ENCODE results near the gene FRRS1.

The FRRS1 gene

DNA sequence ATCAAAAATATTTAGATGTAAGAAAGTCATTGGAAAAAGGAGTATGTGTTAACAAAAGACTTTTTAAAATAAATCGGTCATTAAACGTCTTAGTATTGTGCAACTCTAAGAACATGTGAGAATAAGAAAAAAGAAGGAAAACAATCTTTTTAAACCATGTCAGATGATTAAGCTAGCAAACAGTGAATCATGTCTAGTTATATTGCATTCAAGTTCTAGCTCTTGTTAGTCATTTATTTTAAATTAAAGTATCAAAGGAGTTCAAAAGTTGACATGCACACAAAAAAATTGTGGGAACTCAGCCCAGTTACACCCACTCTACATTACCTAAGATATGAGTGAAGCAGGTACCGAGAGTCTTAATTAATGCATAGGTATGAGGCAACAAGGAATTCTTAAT lies 9.8 kb downstream of the FRRS1 start:
- DNase-seq: no peak
- no peak overlapping the region for H3K4me3 Mint-ChIP-seq
- TF ChIP-seq CTCF (IDR thresholded peaks at IDR 0.05): no peak
- no peaks in the 10 kb centered on the region for H3K4me1 Mint-ChIP-seq
- H3K27me3 Mint-ChIP-seq (ENCODE audit: low read depth, poor library complexity): no peaks in the 10 kb centered on the region
- no peak overlapping the region for H3K27ac Mint-ChIP-seq
- peaks cover 12% of the 10 kb centered on the region for H3K9me3 Mint-ChIP-seq
- peaks cover 14% of the 10 kb centered on the region for H3K36me3 Mint-ChIP-seq (ENCODE audit: low read depth)

GRCh38 chr1:99755664-99756063 lies 10.8 kb downstream of the FRRS1 start:
- no peak for TF ChIP-seq CTCF (IDR thresholded peaks at IDR 0.05)
- DNase-seq: no peak
- H3K9me3 Mint-ChIP-seq: peaks cover 10% of the 10 kb centered on the region
- no peaks in the 10 kb centered on the region for H3K27me3 Mint-ChIP-seq (ENCODE audit: low read depth, poor library complexity)
- H3K4me1 Mint-ChIP-seq: no peaks in the 10 kb centered on the region
- no peak overlapping the region for H3K27ac Mint-ChIP-seq
- H3K4me3 Mint-ChIP-seq: no peak overlapping the region
- H3K36me3 Mint-ChIP-seq (ENCODE audit: low read depth): peaks cover 10% of the 10 kb centered on the region

DNA sequence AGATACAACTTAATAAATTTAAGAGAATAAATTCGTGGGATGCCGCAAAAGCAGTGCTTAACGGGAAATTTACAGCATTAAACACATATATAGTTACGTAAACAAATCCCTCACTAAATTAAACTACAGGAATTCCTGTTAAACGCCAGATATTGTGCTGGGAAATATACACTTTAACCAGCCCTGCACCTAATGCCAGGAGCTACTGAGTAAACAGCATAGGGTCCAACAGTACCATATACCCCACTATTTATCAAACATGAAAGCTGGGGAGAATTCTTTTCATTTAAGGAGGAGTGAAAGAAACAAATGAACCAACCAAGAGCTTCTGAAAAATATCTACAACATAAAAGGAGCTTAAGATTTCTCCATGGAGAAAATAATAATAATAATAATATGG lies 11.7 kb downstream of the FRRS1 start:
- Mint-ChIP-seq H3K27ac (no peak overlapping the region), H3K27me3 (ENCODE audit: low read depth, poor library complexity) (no peaks in the 10 kb centered on the region), H3K4me1 (no peaks in the 10 kb centered on the region)

DNA sequence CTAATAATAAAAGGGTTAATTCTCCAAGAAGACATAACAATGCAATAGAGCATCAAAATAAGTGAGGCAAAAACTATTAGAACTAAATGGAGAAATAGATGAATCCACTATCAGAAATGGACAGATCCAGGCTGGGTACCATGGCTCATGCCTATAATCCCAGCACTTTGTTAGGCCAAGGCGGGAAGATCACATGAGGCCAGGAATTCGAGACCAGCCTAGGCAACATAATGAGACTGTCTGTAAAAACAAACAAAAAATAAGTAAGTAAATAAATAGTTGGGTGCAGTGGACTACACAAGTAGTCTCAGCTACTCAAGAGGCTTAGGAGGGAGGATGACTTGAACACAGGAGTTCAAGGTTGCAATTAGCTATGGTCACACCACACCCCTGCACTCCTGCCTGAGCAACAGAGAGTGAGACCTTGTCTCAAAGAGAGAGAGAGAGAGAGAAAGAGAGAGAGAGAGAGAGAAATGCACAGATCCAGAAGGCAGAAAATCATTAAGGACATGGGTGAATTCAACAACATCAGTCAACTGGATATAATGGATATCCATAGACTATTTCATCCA lies 12.3 kb downstream of the FRRS1 start:
- H3K4me3 Mint-ChIP-seq: no peak overlapping the region
- no peak for DNase-seq
- H3K27me3 Mint-ChIP-seq (ENCODE audit: low read depth, poor library complexity): no peaks in the 10 kb centered on the region
- H3K36me3 Mint-ChIP-seq (ENCODE audit: low read depth): peaks cover 3% of the 10 kb centered on the region
- no peak for TF ChIP-seq CTCF (IDR thresholded peaks at IDR 0.05)
- no peak overlapping the region for H3K27ac Mint-ChIP-seq
- H3K4me1 Mint-ChIP-seq: no peaks in the 10 kb centered on the region
- peaks cover 4% of the 10 kb centered on the region for H3K9me3 Mint-ChIP-seq

More for the DNA sequence above, 11.7 kb downstream of the FRRS1 start:
- Mint-ChIP-seq H3K4me3 (no peak overlapping the region), H3K36me3 (ENCODE audit: low read depth) (peaks cover 8% of the 10 kb centered on the region), H3K9me3 (peaks cover 9% of the 10 kb centered on the region)
- no peak for TF ChIP-seq CTCF (IDR thresholded peaks at IDR 0.05)
- no peak for DNase-seq

GRCh38 chr1:99751877-99752504 lies 14.4 kb downstream of the FRRS1 start:
- TF ChIP-seq CTCF (IDR thresholded peaks at IDR 0.05): no peak
- Mint-ChIP-seq H3K9me3 (no peaks in the 10 kb centered on the region), H3K27me3 (ENCODE audit: low read depth, poor library complexity) (no peaks in the 10 kb centered on the region), H3K36me3 (ENCODE audit: low read depth) (no peaks in the 10 kb centered on the region), H3K27ac (no peak overlapping the region), H3K4me1 (no peaks in the 10 kb centered on the region), H3K4me3 (no peak overlapping the region)
- DNase-seq: no peak

All from nephron progenitor cell (in vitro differentiated cells).